NCI-H345 treated with DMSO at 0.1 percent for 48 hours (cell line): ENCODE measurements around the gene GZF1.
A peak's percentile ranks its signal among the peaks of the same experiment; 100 is the strongest.

ENCODE experiments used
- DNase-seq: peaks from one replicate; lab custom pipeline; 2025; ENCODE audit not compliant: unreplicated experiment; lab: John Stamatoyannopoulos, UW

The GZF1 gene

GRCh38 chr20:23404196-23404595 is 42.2 kb downstream of the GZF1 start:
- no peak for DNase-seq

- DNase-seq, result no peak
These were observed 44.9 kb downstream of the GZF1 start for GRCh38 chr20:23406880-23407279.

GRCh38 chr20:23407781-23408464 is 45.9 kb downstream of the GZF1 start:
- no peak for DNase-seq

- no peak for DNase-seq
These were observed 47.0 kb downstream of the GZF1 start for GRCh38 chr20:23408957-23409356.

GRCh38 chr20:23409800-23410199 is 47.8 kb downstream of the GZF1 start:
- no peak for DNase-seq

GRCh38 chr20:23410916-23411695 is 49.1 kb downstream of the GZF1 start:
- no peak for DNase-seq

GRCh38 chr20:23412026-23412425 is 50.0 kb downstream of the GZF1 start:
- DNase-seq, result no peak

- no peak for DNase-seq
These were observed 52.0 kb downstream of the GZF1 start for GRCh38 chr20:23413862-23414422.

GRCh38 chr20:23414526-23415188 is 52.7 kb downstream of the GZF1 start:
- no peak for DNase-seq

GRCh38 chr20:23415555-23415954 is 53.6 kb downstream of the GZF1 start:
- DNase-seq, result no peak

GRCh38 chr20:23415959-23416583 is 54.1 kb downstream of the GZF1 start:
- no peak for DNase-seq

- DNase-seq, result no peak
These were observed 55.9 kb downstream of the GZF1 start for GRCh38 chr20:23417861-23418260.

GRCh38 chr20:23419657-23419994 is 57.6 kb downstream of the GZF1 start:
- no peak for DNase-seq

GRCh38 chr20:23419995-23420901 is 58.3 kb downstream of the GZF1 start:
- DNase-seq, result peak; percentile 39

- DNase-seq, result peak; percentile 97
These were observed 59.3 kb downstream of the GZF1 start, which contains the start of gene NAPB for GRCh38 chr20:23420943-23421931. TSS of gene NAPB (minus strand) at chr20:23421488. CDS start at chr20:23421402, 86 bp downstream.
